GM19452 (cell line): Measurements from ENCODE around the gene PRKRIP1.
"Not testable (repeated sequence)": the region's sequence is repeated elsewhere in the genome, so short reads cannot be mapped to it uniquely, and the experiment has no call there.

ENCODE experiments used
- ATAC-seq: cut with Tn5 transposase; IDR thresholded peaks from one replicate; pipeline ENCODE4 v1.9.1; 2021; ENCODE audit not compliant: unreplicated experiment

PRKRIP1 gene

GRCh38 chr7:102429141-102429899 is 33.2 kb downstream of the PRKRIP1 start:
- ATAC-seq: no peak

- ATAC-seq: no peak
Observed at GRCh38 chr7:102431617-102432298, 35.6 kb downstream of the PRKRIP1 start.

GRCh38 chr7:102432442-102433218 is 36.5 kb downstream of the PRKRIP1 start:
- ATAC-seq: peak; percentile 32

GRCh38 chr7:102433219-102434038 is 37.3 kb downstream of the PRKRIP1 start, which contains the start of gene ORAI2:
ORAI2 (plus strand) TSS chr7:102433575; CDS start chr7:102438957, 5,382 bp downstream.
- ATAC-seq: peak; percentile 59

GRCh38 chr7:102434039-102434486 is 37.9 kb downstream of the PRKRIP1 start:
- no peak for ATAC-seq

GRCh38 chr7:102436118-102436517 is 40.0 kb downstream of the PRKRIP1 start:
- no peak for ATAC-seq

- ATAC-seq: no peak
Observed at GRCh38 chr7:102439963-102440795, 44.0 kb downstream of the PRKRIP1 start.

GRCh38 chr7:102444961-102445673 is 49.0 kb downstream of the PRKRIP1 start:
- peak; percentile 42 for ATAC-seq

GRCh38 chr7:102445674-102446071 is 49.5 kb downstream of the PRKRIP1 start:
- ATAC-seq: no peak

GRCh38 chr7:102446387-102447156 is 50.4 kb downstream of the PRKRIP1 start:
- ATAC-seq: no peak

- no peak for ATAC-seq
Observed at GRCh38 chr7:102447311-102447710, 51.1 kb downstream of the PRKRIP1 start.

GRCh38 chr7:102449136-102449535 is 53.0 kb downstream of the PRKRIP1 start:
- ATAC-seq: no peak

GRCh38 chr7:102450242-102450641 is 54.1 kb downstream of the PRKRIP1 start:
- no peak for ATAC-seq

GRCh38 chr7:102451371-102452054 is 55.4 kb downstream of the PRKRIP1 start:
- no peak for ATAC-seq

GRCh38 chr7:102452451-102452850 is 56.3 kb downstream of the PRKRIP1 start:
- no peak for ATAC-seq

GRCh38 chr7:102453319-102453718 is 57.2 kb downstream of the PRKRIP1 start:
- ATAC-seq: no peak

GRCh38 chr7:102454468-102454867 is 58.3 kb downstream of the PRKRIP1 start:
- no peak for ATAC-seq

- not testable (repeated sequence) for ATAC-seq
Observed at GRCh38 chr7:102454932-102455331, 58.8 kb downstream of the PRKRIP1 start.
